Measurements from ENCODE around the gene MOB3B.
"Not testable (repeated sequence)": the region's sequence is repeated elsewhere in the genome, so short reads cannot be mapped to it uniquely, and the experiment has no call there.

MOB3B gene

GRCh38 chr9:27421577-27421976, 108.0 kb downstream of the MOB3B start:
- DNase-seq (ENCODE audit: low read depth), result no peak

DNA sequence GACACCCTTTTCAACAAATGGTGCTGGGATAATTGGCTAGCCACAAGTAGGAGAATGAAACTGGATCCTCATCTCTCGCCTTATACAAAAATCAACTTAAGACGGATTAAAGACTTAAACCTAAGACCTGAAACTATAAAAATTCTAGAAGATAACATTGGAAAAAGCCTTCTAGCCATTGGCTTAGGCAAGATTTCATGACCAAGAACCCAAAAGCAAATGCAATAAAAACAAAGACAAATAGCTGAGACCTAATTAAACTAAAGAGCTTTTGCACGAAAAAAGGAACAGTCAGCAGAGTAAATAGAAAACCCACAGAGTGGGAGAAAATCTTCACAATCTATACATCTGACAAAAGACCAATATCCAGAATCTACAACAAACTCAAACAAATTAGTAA, 110.1 kb downstream of the MOB3B start:
- DNase-seq (ENCODE audit: low read depth), result not testable (repeated sequence)

DNA sequence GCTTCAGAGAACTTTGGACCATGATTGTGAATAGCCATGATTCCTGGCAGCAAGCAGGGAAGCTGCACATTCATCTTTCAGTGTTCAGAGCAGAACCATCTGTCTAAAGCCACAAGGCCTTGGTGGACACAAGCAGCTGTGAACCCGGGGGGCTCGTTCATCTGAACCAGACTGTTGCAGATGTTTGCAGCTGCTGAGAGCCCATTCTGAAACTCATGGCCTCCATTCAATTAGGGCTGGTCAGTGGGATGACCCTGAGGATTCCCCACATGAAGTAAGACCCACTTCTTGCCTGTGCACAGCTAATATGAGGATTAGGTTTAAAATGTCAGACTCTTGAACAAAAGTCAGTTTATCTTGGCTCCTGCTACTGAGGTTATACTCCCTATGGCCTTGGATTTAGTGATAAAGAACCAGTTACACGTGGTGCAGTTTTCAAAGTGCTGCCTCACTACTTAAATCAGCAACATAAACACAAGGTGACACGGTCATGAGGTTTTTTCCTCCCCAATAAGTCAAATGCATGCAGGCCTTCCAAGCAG, 115.3 kb downstream of the MOB3B start:
- peak; percentile 29 for DNase-seq (ENCODE audit: low read depth)

DNA sequence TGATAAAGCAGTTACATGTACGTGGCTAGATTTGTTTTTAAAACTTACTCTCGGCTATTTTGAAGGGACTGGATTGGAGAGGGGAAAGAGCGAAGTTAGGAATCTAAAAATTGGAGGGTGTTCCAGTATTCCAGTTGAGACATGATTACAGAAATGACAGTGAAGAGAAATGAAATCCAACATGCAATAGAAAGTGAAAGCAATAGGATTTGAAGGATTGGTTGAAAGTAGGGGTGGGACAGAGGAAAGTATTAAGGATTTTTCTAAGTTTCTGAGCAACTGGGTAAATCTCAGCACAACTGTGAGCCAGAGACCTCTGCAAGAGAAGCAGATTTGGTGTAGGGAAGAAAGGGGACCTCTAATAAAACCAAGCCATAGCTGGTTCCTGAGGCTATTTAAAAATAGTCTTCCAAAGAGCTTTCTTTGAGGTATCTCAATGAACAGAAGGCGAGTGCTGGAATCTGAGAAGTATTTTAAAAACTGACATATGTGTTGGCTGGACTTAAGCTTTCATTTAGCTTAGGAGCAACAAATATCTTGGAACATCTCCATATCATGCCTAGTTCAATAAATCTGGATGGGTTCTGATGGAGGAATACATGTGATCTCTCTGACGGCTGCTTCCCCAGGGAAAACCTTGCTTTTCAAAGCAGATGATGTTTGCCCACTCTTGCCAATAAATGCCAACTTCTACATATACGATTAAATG, 115.9 kb downstream of the MOB3B start:
- DNase-seq (ENCODE audit: low read depth), result peak; percentile 5

- DNase-seq (ENCODE audit: low read depth), result no peak
These were observed 116.7 kb downstream of the MOB3B start for GRCh38 chr9:27412963-27413362.

GRCh38 chr9:27412081-27412480, 117.5 kb downstream of the MOB3B start:
- no peak for DNase-seq (ENCODE audit: low read depth)

- no peak for DNase-seq (ENCODE audit: low read depth)
These were observed 121.1 kb downstream of the MOB3B start for GRCh38 chr9:27408482-27408881.

- peak; percentile 12 for DNase-seq (ENCODE audit: low read depth)
These were observed 121.6 kb downstream of the MOB3B start for GRCh38 chr9:27408001-27408400.

DNA sequence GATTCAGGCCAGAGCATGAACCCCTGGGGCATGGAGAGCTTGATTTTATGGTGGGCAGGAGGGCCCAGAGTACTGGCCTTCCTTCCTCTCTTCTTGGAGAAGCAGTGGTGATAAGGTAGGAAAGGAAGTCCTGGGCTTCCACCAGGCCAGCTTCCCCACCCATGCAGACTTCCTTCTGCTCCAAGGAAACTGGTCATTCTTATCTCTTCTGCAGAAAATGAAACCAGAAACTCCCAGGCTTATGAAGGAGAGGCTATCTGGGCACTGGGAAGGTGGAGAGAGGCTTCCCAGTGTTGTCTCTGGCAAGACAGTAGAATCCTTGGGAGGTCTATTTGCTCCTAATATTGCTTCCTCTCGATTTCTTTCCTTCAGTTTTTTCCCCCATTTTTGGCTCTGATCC, 122.1 kb downstream of the MOB3B start:
- no peak for DNase-seq (ENCODE audit: low read depth)

- DNase-seq (ENCODE audit: low read depth), result no peak
These were observed 125.0 kb downstream of the MOB3B start for GRCh38 chr9:27404661-27405060.

DNA sequence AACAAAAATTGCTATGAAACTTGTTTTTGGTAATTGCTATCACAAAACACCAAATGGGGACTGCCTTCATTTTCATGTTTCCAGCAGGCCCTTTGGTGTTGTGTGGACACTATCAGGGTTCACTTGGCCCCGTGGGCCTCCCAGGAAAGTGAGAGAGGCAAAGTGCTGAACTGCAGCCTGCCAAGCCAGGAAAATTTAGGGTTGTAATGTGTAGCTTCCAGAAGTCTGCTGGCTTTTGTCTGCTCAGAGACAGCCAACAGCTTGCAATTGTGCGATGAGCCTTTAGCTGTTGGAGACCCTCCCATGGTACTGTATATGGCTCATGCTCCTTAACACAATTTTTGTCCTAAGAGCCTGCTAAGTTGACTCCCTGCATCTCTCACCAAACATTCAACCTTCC, 127.0 kb downstream of the MOB3B start:
- no peak for DNase-seq (ENCODE audit: low read depth)

DNA sequence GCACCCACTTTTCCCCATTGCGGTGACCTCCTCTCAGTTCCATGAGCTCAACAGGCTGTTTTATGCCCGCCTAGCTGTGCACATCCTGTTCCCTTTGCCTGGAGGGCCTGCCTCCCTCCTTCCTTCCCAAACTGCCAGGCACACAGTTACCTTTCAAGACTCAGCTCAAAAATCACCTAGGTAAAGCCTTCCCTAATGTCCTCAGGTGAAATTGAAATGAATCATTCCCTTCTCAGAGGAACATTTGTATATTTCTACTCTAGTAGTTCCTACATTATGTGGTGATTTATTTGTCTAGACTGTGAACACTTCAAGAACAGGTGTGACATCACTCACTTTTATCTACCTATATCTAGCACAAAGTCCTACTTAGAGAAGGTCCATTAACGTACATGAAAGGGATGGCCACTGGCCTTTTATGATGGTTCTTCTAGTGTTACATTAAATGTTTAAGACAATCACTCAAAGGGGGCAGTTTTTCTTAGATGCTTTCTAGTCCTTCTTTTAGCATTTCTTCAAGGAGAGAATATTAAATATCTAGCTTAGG, 129.2 kb downstream of the MOB3B start:
- no peak for DNase-seq (ENCODE audit: low read depth)

DNA sequence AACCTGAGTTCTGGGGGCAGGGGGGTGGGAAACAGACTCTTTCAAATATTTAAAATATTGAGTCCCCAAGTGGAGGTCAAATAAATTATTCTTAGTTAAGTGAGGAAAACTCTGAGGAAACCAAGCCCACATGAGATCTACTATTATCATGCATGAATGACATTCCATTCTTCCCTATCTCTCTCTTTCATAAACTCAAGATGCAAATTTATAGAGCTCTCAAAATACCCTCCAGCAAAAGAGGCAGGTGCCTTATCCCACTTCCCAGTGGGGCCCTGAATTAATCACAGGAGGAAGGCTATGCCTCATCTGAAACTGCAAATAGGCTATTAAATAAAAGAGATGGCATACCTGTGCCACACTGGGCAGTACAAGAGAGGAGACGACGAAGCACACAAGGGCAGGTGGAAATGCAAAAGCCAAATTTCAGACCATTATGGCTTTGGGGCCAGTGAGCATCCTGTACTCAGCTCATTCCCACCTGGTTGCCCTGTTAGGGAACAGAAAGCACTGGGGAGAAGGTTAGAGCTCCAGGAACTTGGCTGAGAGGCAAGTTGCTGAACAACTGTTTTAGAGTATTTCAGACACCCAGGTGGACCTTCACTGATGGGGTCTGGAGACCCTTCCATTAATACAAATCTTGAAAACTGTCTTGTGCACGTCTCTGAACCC, 130.5 kb downstream of the MOB3B start:
- DNase-seq (ENCODE audit: low read depth), result no peak

DNA sequence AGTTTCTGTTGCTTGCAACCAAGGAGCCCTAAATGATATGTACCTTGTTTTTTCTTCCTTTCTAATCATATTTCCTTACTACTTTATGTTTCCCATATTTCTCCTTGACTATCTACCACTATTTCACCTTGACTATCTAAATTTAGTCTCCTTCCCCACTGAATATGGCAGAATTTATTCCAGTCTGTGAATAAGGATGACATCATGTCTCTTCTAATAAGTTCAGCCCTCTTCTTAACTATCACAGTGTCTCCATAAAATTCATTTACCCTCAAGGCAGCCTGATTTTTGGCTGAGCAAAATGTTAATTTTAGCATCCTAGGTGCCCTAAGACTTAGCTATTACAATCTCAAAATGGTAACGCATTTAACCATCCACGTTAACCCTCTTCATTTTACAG, 133.1 kb downstream of the MOB3B start:
- no peak for DNase-seq (ENCODE audit: low read depth)

DNA sequence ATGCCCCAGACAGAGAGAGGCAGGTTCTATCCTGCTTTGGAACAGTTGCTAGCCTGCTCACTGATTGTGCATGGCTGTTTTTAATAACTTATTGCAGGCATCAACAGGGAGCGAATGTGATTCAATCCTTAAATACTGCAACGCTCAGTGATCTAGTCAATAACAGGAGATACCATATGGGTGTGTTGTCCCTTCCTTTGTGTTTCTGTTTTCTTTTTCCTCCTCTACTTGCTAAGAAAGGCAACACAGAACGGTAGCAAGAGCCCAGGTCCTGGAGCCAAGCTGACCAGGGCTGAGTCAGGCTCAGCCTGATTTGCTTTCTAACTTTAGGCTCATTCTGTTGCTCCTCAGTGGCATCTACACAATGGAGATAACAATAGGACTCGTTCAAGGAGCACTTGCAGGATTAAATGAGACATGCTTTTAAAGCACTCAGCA, 134.1 kb downstream of the MOB3B start:
- DNase-seq (ENCODE audit: low read depth), result no peak

GRCh38 chr9:27394826-27395201, 134.8 kb downstream of the MOB3B start:
- DNase-seq (ENCODE audit: low read depth), result no peak

DNA sequence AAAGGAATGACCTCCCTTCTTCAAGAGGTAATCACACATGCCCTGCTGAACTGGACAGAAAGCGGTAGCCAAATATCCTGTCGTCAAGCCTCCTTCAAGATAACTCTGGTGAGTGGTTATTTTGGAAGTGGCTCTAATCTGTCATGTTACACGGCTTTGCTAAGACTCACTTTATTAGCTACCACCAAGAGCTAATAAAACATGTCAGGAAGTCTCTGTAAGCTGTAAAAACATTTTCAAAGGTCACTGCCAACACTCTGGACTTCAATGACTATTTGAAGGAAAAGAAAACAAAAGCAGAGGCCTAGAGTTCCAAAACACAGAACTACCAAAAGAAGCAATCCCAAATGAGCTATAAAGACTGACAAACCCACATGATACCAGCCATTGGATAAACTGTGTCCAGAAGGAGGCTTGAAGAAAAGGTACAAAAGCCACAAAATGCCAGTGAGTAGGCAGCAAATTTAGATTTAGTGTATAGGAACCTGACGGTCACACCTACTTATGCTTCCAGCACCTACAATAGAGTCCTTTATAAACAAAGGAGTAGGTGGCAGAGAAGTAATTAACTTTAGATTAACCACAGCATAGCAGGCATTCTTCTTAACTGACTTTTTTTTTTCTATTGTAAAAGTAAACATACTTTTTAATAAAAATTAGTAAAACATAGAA, 135.3 kb downstream of the MOB3B start:
- no peak for DNase-seq (ENCODE audit: low read depth)

DNA sequence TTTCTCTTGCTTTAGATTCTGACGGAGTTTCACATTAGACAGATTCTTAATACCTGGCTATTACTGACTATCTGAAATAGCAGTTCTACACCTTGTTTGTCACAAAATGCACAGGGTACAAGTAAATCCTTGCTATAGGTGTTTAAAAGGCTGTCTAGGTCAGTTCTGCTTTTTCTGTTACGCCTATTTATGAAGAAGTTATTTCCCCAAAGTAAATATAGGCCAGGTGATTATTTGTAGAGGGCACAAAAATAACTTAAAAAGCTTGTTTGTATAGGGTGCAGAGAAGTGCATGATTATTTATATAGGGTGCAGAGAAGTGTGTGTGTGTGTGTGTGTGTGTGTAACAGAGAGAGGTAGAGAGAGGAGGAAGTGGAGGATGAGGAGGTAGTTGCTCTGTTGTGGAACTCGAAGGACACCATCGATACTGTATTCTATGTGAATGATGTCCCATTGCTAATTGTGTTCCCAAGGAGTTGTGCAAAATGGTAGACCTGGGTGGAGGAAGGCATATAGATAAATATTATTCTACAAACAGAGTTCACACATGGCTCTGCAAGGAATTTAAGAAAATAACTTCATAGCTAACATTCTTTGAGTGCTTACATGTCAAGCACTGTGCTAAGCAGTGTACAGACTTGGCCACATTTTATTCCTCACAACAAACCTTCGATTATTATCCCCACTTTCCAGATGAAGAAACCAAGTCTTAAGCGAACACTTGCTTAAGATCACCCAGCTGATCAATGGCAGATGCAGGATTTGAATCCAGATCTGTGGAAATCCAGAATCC, 136.4 kb downstream of the MOB3B start:
- no peak for DNase-seq (ENCODE audit: low read depth)

- no peak for DNase-seq (ENCODE audit: low read depth)
These were observed 137.2 kb downstream of the MOB3B start for GRCh38 chr9:27392451-27392850.

GRCh38 chr9:27391040-27391895, 138.3 kb downstream of the MOB3B start:
- no peak for DNase-seq (ENCODE audit: low read depth)

DNA sequence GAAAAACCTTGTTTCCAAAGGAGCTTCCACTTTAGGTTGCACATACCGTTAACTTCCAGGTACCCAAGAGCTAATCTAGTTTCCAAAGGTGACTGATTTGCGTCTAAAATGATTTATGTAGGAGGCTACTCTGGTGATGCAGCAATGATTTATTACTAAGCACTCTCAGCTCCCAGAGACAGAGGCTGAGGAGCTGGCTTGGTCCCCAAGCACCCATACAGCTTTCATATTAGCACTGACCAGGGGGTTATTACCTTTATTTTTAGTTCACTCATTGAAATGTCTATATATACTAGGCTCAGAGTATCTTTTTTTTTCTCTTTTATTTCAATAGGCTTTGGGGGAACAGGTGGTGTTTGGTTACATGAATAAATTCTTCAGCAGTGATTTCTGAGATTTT, 141.5 kb downstream of the MOB3B start:
- no peak for DNase-seq (ENCODE audit: low read depth)
